AG09309 (cell line): Measurements from ENCODE around the gene PSMD10.

ENCODE experiments used
- DNase-seq: peaks from one replicate; pipeline ENCODE4 v3.0.0-alpha.2; 2010; ENCODE audit warnings: low read depth
- H3K4me3 ChIP-seq: 2 replicates; pipeline ENCODE4 v1.5.1; 2011; ENCODE audit warnings: mild to moderate bottlenecking, low read depth, low read length, moderate library complexity; ENCODE audit not compliant: control insufficient read depth
- TF ChIP-seq, protein P1 (sequence below): IDR thresholded peaks from 2 replicates; pipeline ENCODE4 v1.5.1; 2011; ENCODE audit warnings: mild to moderate bottlenecking, low read depth, low read length, inconsistent platforms; ENCODE audit not compliant: insufficient read depth, control insufficient read depth; ENCODE audit errors: missing control alignments

Gene PSMD10

DNA sequence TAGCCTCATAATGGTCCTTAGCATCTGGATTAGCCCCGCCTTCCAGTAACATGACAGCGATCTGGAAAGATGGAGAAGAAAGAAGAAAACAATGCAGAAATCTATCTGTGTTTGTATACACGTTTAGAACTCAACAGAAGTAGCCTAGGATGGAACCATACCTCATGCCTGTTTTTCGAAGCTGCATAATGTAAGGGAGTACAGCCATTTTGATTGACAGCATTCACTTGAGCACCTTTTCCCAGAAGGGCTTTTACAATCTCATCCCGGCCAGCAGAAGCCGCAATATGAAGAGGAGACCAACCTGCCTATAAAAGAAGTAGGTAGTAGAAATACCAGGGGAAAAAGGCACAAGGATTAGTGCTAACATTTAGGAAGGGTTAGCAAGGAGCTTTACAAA, 3.5 kb downstream of the PSMD10 start:
- H3K4me3 ChIP-seq: no peak overlapping the region
- DNase-seq: no peak
- TF ChIP-seq, protein P1, sequence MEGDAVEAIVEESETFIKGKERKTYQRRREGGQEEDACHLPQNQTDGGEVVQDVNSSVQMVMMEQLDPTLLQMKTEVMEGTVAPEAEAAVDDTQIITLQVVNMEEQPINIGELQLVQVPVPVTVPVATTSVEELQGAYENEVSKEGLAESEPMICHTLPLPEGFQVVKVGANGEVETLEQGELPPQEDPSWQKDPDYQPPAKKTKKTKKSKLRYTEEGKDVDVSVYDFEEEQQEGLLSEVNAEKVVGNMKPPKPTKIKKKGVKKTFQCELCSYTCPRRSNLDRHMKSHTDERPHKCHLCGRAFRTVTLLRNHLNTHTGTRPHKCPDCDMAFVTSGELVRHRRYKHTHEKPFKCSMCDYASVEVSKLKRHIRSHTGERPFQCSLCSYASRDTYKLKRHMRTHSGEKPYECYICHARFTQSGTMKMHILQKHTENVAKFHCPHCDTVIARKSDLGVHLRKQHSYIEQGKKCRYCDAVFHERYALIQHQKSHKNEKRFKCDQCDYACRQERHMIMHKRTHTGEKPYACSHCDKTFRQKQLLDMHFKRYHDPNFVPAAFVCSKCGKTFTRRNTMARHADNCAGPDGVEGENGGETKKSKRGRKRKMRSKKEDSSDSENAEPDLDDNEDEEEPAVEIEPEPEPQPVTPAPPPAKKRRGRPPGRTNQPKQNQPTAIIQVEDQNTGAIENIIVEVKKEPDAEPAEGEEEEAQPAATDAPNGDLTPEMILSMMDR: no peak

- TF ChIP-seq, protein P1: no peak
- H3K4me3 ChIP-seq: no peak overlapping the region
- DNase-seq: no peak
Measured at GRCh38 chrX:108081110-108081509, 10.2 kb downstream of the PSMD10 start.

GRCh38 chrX:108072746-108073145, 18.6 kb downstream of the PSMD10 start:
- no peak overlapping the region for H3K4me3 ChIP-seq
- no peak for DNase-seq
- TF ChIP-seq, protein P1: no peak

DNA sequence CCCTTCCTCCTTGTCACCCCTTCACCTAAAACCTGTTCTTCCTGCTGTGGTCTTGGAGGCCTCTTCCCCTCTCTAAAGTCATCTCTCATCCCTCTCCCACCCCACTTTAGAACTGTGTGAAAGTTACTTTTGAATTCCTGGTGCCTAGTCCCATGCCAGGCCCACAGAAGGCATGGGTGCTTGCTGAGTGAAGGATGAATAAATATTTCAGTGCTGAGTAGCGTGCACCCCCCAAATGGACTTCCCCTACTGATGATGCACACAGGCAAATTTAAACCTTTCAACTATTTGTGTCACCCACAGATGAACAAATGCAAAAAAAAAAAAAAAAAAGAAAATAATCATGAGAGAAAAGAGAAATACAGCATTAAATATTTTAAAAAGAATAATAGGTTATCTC, 19.8 kb downstream of the PSMD10 start:
- TF ChIP-seq, protein P1: no peak
- no peak for DNase-seq
- no peak overlapping the region for H3K4me3 ChIP-seq

GRCh38 chrX:108070891-108071290, 20.5 kb downstream of the PSMD10 start:
- TF ChIP-seq, protein P1: no peak
- H3K4me3 ChIP-seq: no peak overlapping the region
- peak; percentile 1 for DNase-seq

GRCh38 chrX:108068121-108068520, 23.2 kb downstream of the PSMD10 start:
- TF ChIP-seq, protein P1: no peak
- no peak overlapping the region for H3K4me3 ChIP-seq
- no peak for DNase-seq

- TF ChIP-seq, protein P1: no peak
- H3K4me3 ChIP-seq: no peak overlapping the region
- DNase-seq: no peak
Measured at GRCh38 chrX:108064613-108065012, 26.7 kb downstream of the PSMD10 start.
